Hepatocyte (in vitro differentiated cells): Measurements from ENCODE around the gene FGF9. TPM values are rescaled to one million over a fixed set of nuclear protein-coding genes. Genes with fewer than 3 reads are reported as not detected.

Source experiments
- DNase-seq: peaks from one replicate; pipeline ENCODE4 v3.0.0-alpha.2; 2016; ENCODE audit warnings: low spot score
- H2AFZ ChIP-seq: fragments of 200-600 bp; sonication (generic); 2 replicates; pipeline ENCODE4 v1.6.0; 2016; ENCODE audit warnings: antibody characterized with exemption, mild to moderate bottlenecking
- H3K27ac ChIP-seq: fragments of 200-600 bp; sonication (generic); 2 replicates; pipeline ENCODE4 v1.5.1; 2016; ENCODE audit warnings: mild to moderate bottlenecking
- H3K27me3 ChIP-seq: fragments of 200-600 bp; sonication (generic); 2 replicates; pipeline ENCODE4 v1.6.1; 2016
- H3K36me3 ChIP-seq: fragments of 200-600 bp; sonication (generic); replicated peaks from 2 replicates; pipeline ENCODE4 v1.5.1; 2016; ENCODE audit warnings: low read depth; ENCODE audit not compliant: insufficient read depth
- H3K4me1 ChIP-seq: fragments of 200-600 bp; sonication (generic); 2 replicates; pipeline ENCODE4 v1.5.1; 2016; ENCODE audit warnings: mild to moderate bottlenecking, moderate library complexity; ENCODE audit not compliant: insufficient read depth
- H3K4me2 ChIP-seq: fragments of 200-600 bp; sonication (generic); 2 replicates; pipeline ENCODE4 v1.6.0; 2016
- H3K4me3 ChIP-seq: fragments of 200-600 bp; sonication (generic); 2 replicates; pipeline ENCODE4 v1.5.1; 2016; ENCODE audit warnings: mild to moderate bottlenecking
- H3K79me2 ChIP-seq: fragments of 200-600 bp; sonication (generic); 2 replicates; pipeline ENCODE4 v1.6.0; 2017; ENCODE audit warnings: mild to moderate bottlenecking
- H3K9me2 ChIP-seq: fragments of 200-600 bp; sonication (generic); replicated peaks from 2 replicates; pipeline ENCODE4 v1.6.0; 2017; ENCODE audit warnings: mild to moderate bottlenecking; ENCODE audit not compliant: insufficient read depth
- H3K9me3 ChIP-seq: fragments of 200-600 bp; sonication (generic); 2 replicates; pipeline ENCODE4 v1.5.1; 2016; ENCODE audit warnings: low read depth, mild to moderate bottlenecking
- H4K20me1 ChIP-seq: fragments of 200-600 bp; sonication (generic); 2 replicates; pipeline ENCODE4 v1.6.0; 2016; ENCODE audit warnings: mild to moderate bottlenecking; ENCODE audit not compliant: insufficient read depth, poor library complexity, severe bottlenecking
- CTCF ChIP-seq: fragments of 200-600 bp; sonication (generic); IDR thresholded peaks from 2 replicates; pipeline ENCODE4 v1.5.1; 2016; ENCODE audit warnings: antibody characterized with exemption, mild to moderate bottlenecking; ENCODE audit not compliant: poor library complexity
- EZH2 ChIP-seq: fragments of 200-600 bp; sonication (generic); IDR thresholded peaks from 2 replicates; pipeline ENCODE4 v1.6.1; 2016; ENCODE audit warnings: antibody characterized with exemption, mild to moderate bottlenecking, borderline replicate concordance
- EZH2phosphoT487 ChIP-seq: fragments of 200-600 bp; sonication (generic); IDR thresholded peaks from one replicate; pipeline ENCODE4 v1.6.1; 2018; ENCODE audit warnings: antibody characterized with exemption, mild to moderate bottlenecking, low read depth, moderate library complexity; ENCODE audit not compliant: unreplicated experiment, severe bottlenecking
- WGBS: methylation state at CpG from one replicate; pipeline ENCODE4 v1.1.6; 2016; ENCODE audit warnings: low lambda C conversion rate; ENCODE audit errors: missing lambda C conversion rate; 5-methylcytosine and 5-hydroxymethylcytosine counted together
- polyA plus RNA-seq: library from polyadenylated mRNA; unstranded; fragments of >200 nt; fragmentation: Nextera tagmentation; extraction: Ambion mirVana; gene quantifications from 2 replicates; pipeline ENCODE4 v1.2.1, GENCODE V29; 2016
- total RNA-seq: library from RNA; depleted of rRNA; stranded (reverse); fragments of >200 nt; gene quantifications from 2 replicates; pipeline ENCODE4 v1.2.3, GENCODE V29; 2014

FGF9 gene
- total and polyA plus RNA-seq, 2 experiments from 2014 or later: 1.6 to 2.0 TPM

GRCh38 chr13:21690955-21691354 is 20.1 kb downstream of the FGF9 start:
- H3K27me3 ChIP-seq: no peaks in the 10 kb centered on the region
- H4K20me1 ChIP-seq: no peaks in the 10 kb centered on the region
- H3K4me2 ChIP-seq: no peak overlapping the region
- no peak for TF ChIP-seq CTCF
- TF ChIP-seq EZH2phosphoT487: no peak
- TF ChIP-seq EZH2: no peak
- DNase-seq: no peak
- H3K36me3 ChIP-seq: no peaks in the 10 kb centered on the region
- H3K4me1 ChIP-seq: no peaks in the 10 kb centered on the region
- no peak overlapping the region for H2AFZ ChIP-seq
- no peaks in the 10 kb centered on the region for H3K9me3 ChIP-seq
- no peaks in the 10 kb centered on the region for H3K79me2 ChIP-seq
- no peak overlapping the region for H3K4me3 ChIP-seq
- H3K27ac ChIP-seq: no peak overlapping the region
- 86% methylated on average over 2 of the region's 2 CpGs for WGBS
- H3K9me2 ChIP-seq: no peaks in the 10 kb centered on the region

DNA sequence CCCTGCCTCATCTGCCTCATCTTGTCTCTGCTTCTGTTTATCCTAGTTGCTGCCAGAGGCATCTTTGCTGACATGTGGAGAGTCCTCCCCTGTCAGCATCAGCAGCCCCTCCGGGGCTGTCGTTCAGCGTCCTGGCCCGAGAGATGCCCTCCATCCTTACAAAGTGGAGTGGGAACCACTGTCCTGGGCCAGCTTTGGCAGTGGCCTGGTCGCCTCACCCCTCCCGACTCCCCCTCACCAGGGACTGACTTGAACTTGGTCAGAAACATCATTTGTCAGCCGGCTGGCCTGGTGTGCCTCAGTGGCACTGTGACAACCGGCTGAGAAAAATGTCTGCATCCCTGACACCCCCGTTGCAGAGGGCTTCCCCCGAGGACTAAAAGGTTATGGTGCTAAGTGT is 20.6 kb downstream of the FGF9 start:
- H3K36me3 ChIP-seq: no peaks in the 10 kb centered on the region
- no peak overlapping the region for H3K4me2 ChIP-seq
- no peak overlapping the region for H2AFZ ChIP-seq

DNA sequence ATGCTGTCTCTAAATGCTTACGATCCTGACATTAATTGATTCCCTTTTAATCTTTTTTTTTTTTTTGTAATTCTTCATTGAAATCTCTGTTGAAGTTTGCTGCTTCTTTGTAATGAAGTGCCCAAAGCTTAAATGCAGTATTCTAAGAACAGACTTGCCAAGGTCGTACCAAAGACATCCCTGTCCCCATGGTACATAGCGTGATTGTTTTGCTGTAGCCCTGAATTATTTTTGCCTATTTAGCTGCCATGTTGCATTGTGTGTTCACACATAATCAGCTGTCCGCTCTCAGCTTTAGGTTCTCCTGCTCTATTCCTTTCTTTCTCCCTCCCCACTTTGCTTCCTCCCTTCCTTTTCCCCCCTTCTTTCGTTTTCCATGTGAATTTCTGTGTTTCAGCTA is 21.1 kb downstream of the FGF9 start:
- Histone ChIP-seq H3K27me3 (no peaks in the 10 kb centered on the region), H3K27ac (no peak overlapping the region), H3K4me3 (no peak overlapping the region), H3K36me3 (no peaks in the 10 kb centered on the region), H3K4me1 (no peaks in the 10 kb centered on the region), H3K9me3 (no peaks in the 10 kb centered on the region), H3K9me2 (no peaks in the 10 kb centered on the region), H4K20me1 (no peaks in the 10 kb centered on the region), H3K4me2 (no peak overlapping the region), H3K79me2 (no peaks in the 10 kb centered on the region), H2AFZ (no peak overlapping the region)
- no peak for DNase-seq
- TF ChIP-seq EZH2 (no peak), CTCF (no peak), EZH2phosphoT487 (no peak)
- WGBS: 98% methylated on average over 5 of the region's 5 CpGs

More for the DNA sequence above, 20.6 kb downstream of the FGF9 start:
- TF ChIP-seq EZH2phosphoT487: no peak
- H3K79me2 ChIP-seq: no peaks in the 10 kb centered on the region
- H4K20me1 ChIP-seq: no peaks in the 10 kb centered on the region
- 91% methylated on average over 10 of the region's 10 CpGs for WGBS
- no peaks in the 10 kb centered on the region for H3K9me3 ChIP-seq
- no peaks in the 10 kb centered on the region for H3K27me3 ChIP-seq
- H3K4me1 ChIP-seq: no peaks in the 10 kb centered on the region
- H3K9me2 ChIP-seq: no peaks in the 10 kb centered on the region
- H3K27ac ChIP-seq: no peak overlapping the region
- no peak for DNase-seq
- no peak overlapping the region for H3K4me3 ChIP-seq

GRCh38 chr13:21694831-21695230 is 24.0 kb downstream of the FGF9 start:
- H3K4me3 ChIP-seq: no peak overlapping the region
- no peak overlapping the region for H2AFZ ChIP-seq
- no peaks in the 10 kb centered on the region for H3K9me3 ChIP-seq
- H4K20me1 ChIP-seq: no peaks in the 10 kb centered on the region
- no peak overlapping the region for H3K4me2 ChIP-seq
- DNase-seq: no peak
- no peaks in the 10 kb centered on the region for H3K27me3 ChIP-seq
- no peak overlapping the region for H3K27ac ChIP-seq
- H3K36me3 ChIP-seq: no peaks in the 10 kb centered on the region
- H3K79me2 ChIP-seq: no peaks in the 10 kb centered on the region
- WGBS: 69% methylated on average over 4 of the region's 4 CpGs
- H3K4me1 ChIP-seq: no peaks in the 10 kb centered on the region
- no peaks in the 10 kb centered on the region for H3K9me2 ChIP-seq
- no peak for TF ChIP-seq EZH2

GRCh38 chr13:21695546-21695945 is 24.7 kb downstream of the FGF9 start:
- Histone ChIP-seq H3K9me2 (no peaks in the 10 kb centered on the region), H2AFZ (no peak overlapping the region), H3K4me1 (no peaks in the 10 kb centered on the region), H3K27ac (no peak overlapping the region), H3K9me3 (no peaks in the 10 kb centered on the region), H3K79me2 (no peaks in the 10 kb centered on the region), H4K20me1 (no peaks in the 10 kb centered on the region), H3K36me3 (no peaks in the 10 kb centered on the region), H3K27me3 (no peaks in the 10 kb centered on the region), H3K4me3 (no peak overlapping the region), H3K4me2 (no peak overlapping the region)
- DNase-seq: no peak
- WGBS: 66% methylated on average over 4 of the region's 4 CpGs
- no peak for TF ChIP-seq EZH2
- no peak for TF ChIP-seq EZH2phosphoT487
- no peak for TF ChIP-seq CTCF
